WTC11 (cell line): Measurements from ENCODE around the gene FGF16. TPM values are rescaled to one million over a fixed set of nuclear protein-coding genes. Genes with fewer than 3 reads are reported as not detected.
A peak's percentile ranks its signal among the peaks of the same experiment; 100 is the strongest.

Source experiments
- ATAC-seq: fragments of 200-7000 bp; cut with Tn5 transposase; 2 replicates; pipeline ENCODE4 v1.10.0; 2021; ENCODE audit warnings: mild to moderate bottlenecking, moderate library complexity
- CTCF ChIA-PET: fragments of 300-600 bp; sonication (Branson Sonifier 250); formaldehyde crosslinking; loops from one replicate; lab custom pipeline; 2021; ENCODE audit warnings: antibody characterized with exemption; lab: Charles Lee
- POLR2A ChIA-PET: fragments of 350-600 bp; sonication (Branson Sonifier 250); formaldehyde crosslinking; loops from one replicate; lab custom pipeline; 2021; ENCODE audit warnings: antibody characterized with exemption; lab: Charles Lee
- DNase-seq: peaks from one replicate; pipeline ENCODE4 v3.0.0; 2021; ENCODE audit warnings: low spot score
- H3K27ac Mint-ChIP-seq: 2 replicates; pipeline ENCODE4 v1.8.0; 2021; ENCODE audit warnings: mixed read lengths
- H3K27me3 Mint-ChIP-seq: 2 replicates; pipeline ENCODE4 v1.8.0; 2021; ENCODE audit warnings: low read depth, mild to moderate bottlenecking, moderate library complexity, mixed read lengths
- H3K36me3 Mint-ChIP-seq: 2 replicates; pipeline ENCODE4 v1.8.0; 2021; ENCODE audit warnings: mixed read lengths
- H3K4me1 Mint-ChIP-seq: 2 replicates; pipeline ENCODE4 v1.8.0; 2022; ENCODE audit warnings: mixed read lengths
- H3K4me3 Mint-ChIP-seq: 2 replicates; pipeline ENCODE4 v1.8.0; 2021; ENCODE audit warnings: mild to moderate bottlenecking, moderate library complexity, mixed read lengths
- H3K9me3 Mint-ChIP-seq: 2 replicates; pipeline ENCODE4 v1.8.0; 2021; ENCODE audit warnings: mixed read lengths
- CREB1 ChIP-seq: sonication (generic); formaldehyde crosslinking; IDR thresholded peaks from 2 replicates; pipeline ENCODE4 v1.8.0; 2023; ENCODE audit warnings: mild to moderate bottlenecking, missing genetic modification reagents
- E2F5 ChIP-seq: sonication (generic); formaldehyde crosslinking; IDR thresholded peaks from 2 replicates; pipeline ENCODE4 v1.8.1; 2022; ENCODE audit warnings: mild to moderate bottlenecking, moderate library complexity, missing genetic modification reagents
- ERG ChIP-seq: fragments of 250-450 bp; sonication (Bioruptor Pico); IDR thresholded peaks from 2 replicates; pipeline ENCODE4 v1.8.0; 2021; ENCODE audit warnings: mild to moderate bottlenecking
- FOXK1 ChIP-seq: sonication (generic); formaldehyde crosslinking; IDR thresholded peaks from 2 replicates; pipeline ENCODE4 v1.8.0; 2022; ENCODE audit warnings: mild to moderate bottlenecking, moderate library complexity, missing genetic modification reagents
- FOXP1 ChIP-seq: sonication (generic); formaldehyde crosslinking; IDR thresholded peaks from 2 replicates; pipeline ENCODE4 v1.8.0; 2022; ENCODE audit warnings: missing genetic modification reagents, mild to moderate bottlenecking, moderate library complexity, borderline replicate concordance
- GTF2I ChIP-seq: fragments of 250-450 bp; sonication (Bioruptor Pico); conservative IDR thresholded peaks from 2 replicates; pipeline ENCODE4 v1.4.0; 2021; ENCODE audit warnings: mild to moderate bottlenecking
- IRF2 ChIP-seq: sonication (generic); formaldehyde crosslinking; IDR thresholded peaks from 2 replicates; pipeline ENCODE4 v1.8.0; 2022; ENCODE audit warnings: low read depth, missing genetic modification reagents, borderline replicate concordance
- NFE2L1 ChIP-seq: sonication (generic); formaldehyde crosslinking; IDR thresholded peaks from 2 replicates; pipeline ENCODE4 v1.8.1; 2023; ENCODE audit warnings: missing genetic modification reagents
- NR3C1 ChIP-seq: sonication (generic); formaldehyde crosslinking; conservative IDR thresholded peaks from 2 replicates; pipeline ENCODE4 v1.8.1; 2023; ENCODE audit warnings: low read depth, mild to moderate bottlenecking, missing genetic modification reagents
- RORB ChIP-seq: fragments of 250-450 bp; sonication (Bioruptor Pico); IDR thresholded peaks from 2 replicates; pipeline ENCODE4 v1.9.0; 2021; ENCODE audit warnings: mild to moderate bottlenecking
- SMAD3 ChIP-seq: sonication (generic); formaldehyde crosslinking; IDR thresholded peaks from 2 replicates; pipeline ENCODE4 v1.8.0; 2022; ENCODE audit warnings: missing genetic modification reagents, mild to moderate bottlenecking, borderline replicate concordance
- TP53 ChIP-seq: sonication (generic); formaldehyde crosslinking; IDR thresholded peaks from 2 replicates; pipeline ENCODE4 v1.8.1; 2023; ENCODE audit warnings: mild to moderate bottlenecking, missing genetic modification reagents
- ZBTB21 ChIP-seq: sonication (generic); formaldehyde crosslinking; IDR thresholded peaks from 2 replicates; pipeline ENCODE4 v1.8.1; 2023; ENCODE audit warnings: mild to moderate bottlenecking, missing genetic modification reagents, borderline replicate concordance
- ZNF138 ChIP-seq: sonication (generic); formaldehyde crosslinking; conservative IDR thresholded peaks from 2 replicates; pipeline ENCODE4 v1.8.1; 2022; ENCODE audit warnings: mild to moderate bottlenecking, moderate library complexity, missing genetic modification reagents
- ZNF281 ChIP-seq: sonication (generic); formaldehyde crosslinking; IDR thresholded peaks from 2 replicates; pipeline ENCODE4 v1.8.0; 2023; ENCODE audit warnings: mild to moderate bottlenecking, missing genetic modification reagents
- ZNF396 ChIP-seq: fragments of 250-450 bp; sonication (Bioruptor Pico); IDR thresholded peaks from 2 replicates; pipeline ENCODE4 v1.8.0; 2021; ENCODE audit warnings: mild to moderate bottlenecking, moderate library complexity, borderline replicate concordance
- total RNA-seq: library from RNA; stranded (reverse); gene quantifications from 3 replicates; pipeline ENCODE4 v1.2.3, GENCODE V29; 2021
- TF ChIP-seq, protein P1 (sequence below): fragments of 250-450 bp; sonication (Bioruptor Pico); IDR thresholded peaks from 2 replicates; pipeline ENCODE4 v1.9.0; 2021; ENCODE audit warnings: mild to moderate bottlenecking

FGF16 gene
- total RNA-seq, 1 experiment from 2014 or later, result 1.6 TPM

- TF ChIP-seq ZNF138, result no peak
- TF ChIP-seq, all 79 proteins: peak for 0
Observed at GRCh38 chrX:77415161-77415560, 32.0 kb upstream of the FGF16 start (continued).

DNA sequence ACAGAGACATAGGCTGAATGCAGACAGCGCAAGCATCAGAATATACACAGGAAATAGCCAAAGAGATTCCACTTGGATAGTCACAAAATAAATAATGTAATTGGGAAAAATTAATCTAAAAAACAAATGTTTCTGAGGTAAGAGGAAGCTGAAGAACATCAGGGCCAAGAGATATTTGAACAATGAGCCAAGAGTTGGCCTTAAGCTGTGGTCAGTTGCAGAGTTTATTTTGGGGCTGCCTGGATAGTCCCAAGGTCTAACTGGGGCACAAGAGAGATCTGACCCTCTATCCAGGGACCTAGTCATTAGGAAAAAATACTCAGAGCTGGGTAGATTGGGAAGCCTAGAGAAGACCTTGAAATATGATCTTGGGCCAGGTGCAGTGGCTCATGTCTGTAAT lies 31.3 kb upstream of the FGF16 start:
- H3K27ac Mint-ChIP-seq, result no peak overlapping the region
- ATAC-seq (no peak), DNase-seq (no peak)
- H3K27me3 Mint-ChIP-seq, result peaks cover 6% of the 10 kb centered on the region
- H3K4me1 Mint-ChIP-seq, result peaks cover 6% of the 10 kb centered on the region
- TF ChIP-seq CREB1 (CRISPR knock-in tag) (no peak), E2F5 (CRISPR knock-in tag) (no peak), TP53 (no peak), ERG (CRISPR knock-in tag) (no peak), ZBTB21 (CRISPR knock-in tag) (no peak), FOXK1 (CRISPR knock-in tag) (no peak), FOXP1 (CRISPR knock-in tag) (no peak), NFE2L1 (CRISPR knock-in tag) (no peak), ZNF396 (no peak), RORB (no peak), NR3C1 (CRISPR knock-in tag) (no peak), SMAD3 (CRISPR knock-in tag) (no peak)
- TF ChIP-seq, protein P1, sequence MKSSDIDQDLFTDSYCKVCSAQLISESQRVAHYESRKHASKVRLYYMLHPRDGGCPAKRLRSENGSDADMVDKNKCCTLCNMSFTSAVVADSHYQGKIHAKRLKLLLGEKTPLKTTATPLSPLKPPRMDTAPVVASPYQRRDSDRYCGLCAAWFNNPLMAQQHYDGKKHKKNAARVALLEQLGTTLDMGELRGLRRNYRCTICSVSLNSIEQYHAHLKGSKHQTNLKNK (CRISPR knock-in tag), result no peak
- ChIA-PET CTCF (interaction anchor here (1.1 to 2.3 kb wide), 3 partner anchors 11 to 860 kb away, joined by 3 to 11 read pairs (median 7); no protein-coding TSS in a partner anchor), POLR2A (interaction anchor here (0.6 kb wide), 1 partner anchor 114 kb away, joined by 3 read pairs; no protein-coding TSS in a partner anchor)
- no peak overlapping the region for H3K4me3 Mint-ChIP-seq
- H3K9me3 Mint-ChIP-seq, result peaks cover 6% of the 10 kb centered on the region; the same call in 1 of the 2 replicates
- no peaks in the 10 kb centered on the region for H3K36me3 Mint-ChIP-seq

DNA sequence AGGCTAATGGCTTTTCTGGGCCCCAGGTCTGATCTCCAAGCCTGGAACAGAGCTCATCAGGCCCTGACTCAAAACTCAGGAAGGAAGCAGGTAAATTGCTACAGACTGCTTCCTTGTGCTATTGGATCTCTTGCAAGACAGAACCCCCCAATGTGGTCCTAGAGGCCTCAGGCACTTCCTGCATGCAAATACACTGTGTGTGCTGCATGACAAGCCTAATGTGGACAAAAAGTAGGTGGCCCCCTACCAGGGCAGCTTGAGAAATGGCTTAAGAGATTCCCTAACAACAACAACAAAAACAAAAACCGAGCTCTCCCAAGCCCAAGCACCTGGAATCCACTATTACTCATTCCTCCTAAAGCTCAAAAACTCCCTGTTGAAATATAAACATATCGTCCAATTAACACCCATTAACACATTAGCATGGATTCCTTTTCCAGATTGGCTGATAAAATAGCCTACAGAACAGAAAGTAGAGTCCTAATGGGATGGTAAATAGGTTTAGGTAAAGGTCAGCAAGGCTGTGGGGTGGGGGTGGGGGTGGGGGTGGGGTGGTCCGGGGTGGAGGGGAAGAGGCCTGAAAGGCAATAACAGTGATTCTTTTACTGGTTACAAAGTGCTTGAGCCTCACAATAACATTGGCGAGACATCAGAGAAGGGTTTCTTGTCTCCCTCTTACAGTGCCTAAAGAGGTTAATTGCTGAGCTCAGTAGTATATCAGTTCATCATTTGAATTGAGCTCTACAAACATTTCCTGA lies 24.1 kb upstream of the FGF16 start:
- Mint-ChIP-seq H3K36me3 (no peaks in the 10 kb centered on the region), H3K4me1 (peaks cover 41% of the 10 kb centered on the region), H3K27ac (peak overlapping the region; percentile 94), H3K4me3 (no peak overlapping the region; the same call in 1 of the 2 replicates)
- DNase-seq, result peak; percentile 32
- ATAC-seq, result peak; percentile 97
- ChIA-PET POLR2A (interaction anchor here (1.2 kb wide), 1 partner anchor 25 kb away, joined by 5 read pairs; no protein-coding TSS in a partner anchor), CTCF (interaction anchor here (1.1 to 1.3 kb wide), 3 partner anchors 8 to 74 kb away, joined by 3 to 9 read pairs (median 3); partner anchors contain the start of gene FGF16)
- TF ChIP-seq IRF2 (CRISPR knock-in tag) (no peak), GTF2I (CRISPR knock-in tag) (no peak), ZNF281 (no peak)
- TF ChIP-seq, all 79 proteins: peak for 0
- peaks cover 36% of the 10 kb centered on the region for H3K27me3 Mint-ChIP-seq
- H3K9me3 Mint-ChIP-seq, result peaks cover 10% of the 10 kb centered on the region; the same call in 1 of the 2 replicates
